ENCODE results near the gene HDAC9. TPM values are rescaled to one million over a fixed set of nuclear protein-coding genes. Genes with fewer than 3 reads are reported as not detected.

HDAC9 gene
- total RNA-seq, 1 experiment from 2014 or later = 17.1 TPM

DNA sequence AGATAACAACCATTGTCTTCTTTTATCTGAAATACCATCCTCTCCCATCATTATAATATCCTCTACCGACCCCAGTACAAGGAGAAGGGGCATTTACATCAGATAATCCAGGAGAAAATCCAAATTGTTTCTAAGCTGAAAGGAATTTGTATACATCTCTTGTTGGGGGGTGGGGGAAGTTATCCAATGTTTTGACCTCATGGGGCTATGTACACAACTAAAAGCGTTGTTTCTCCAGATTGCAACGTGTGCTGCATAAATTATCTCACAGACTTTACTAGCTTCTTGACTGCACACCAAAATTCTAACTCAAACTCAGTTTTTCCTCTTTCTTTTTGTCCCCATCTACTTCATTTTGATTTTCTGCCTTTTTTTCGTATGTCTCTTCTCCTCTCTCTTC is 465.2 kb downstream of the HDAC9 start:
- Histone ChIP-seq H3K27ac (ENCODE audit: low read length) (no peak overlapping the region), H3K36me3 (ENCODE audit: control insufficient read depth, insufficient read depth, low read length) (no peaks in the 10 kb centered on the region), H3K4me1 (ENCODE audit: control insufficient read depth, insufficient read depth, low read length) (no peaks in the 10 kb centered on the region), H3K4me3 (ENCODE audit: low read depth in 2 of 2, low read length in 2 of 2) (no peak overlapping the region), H3K9me3 (ENCODE audit: control insufficient read depth, insufficient read depth, low read depth, low read length) (no peaks in the 10 kb centered on the region), H3K27me3 (ENCODE audit: control insufficient read depth, insufficient read depth, low read length) (no peaks in the 10 kb centered on the region)
- in situ Hi-C loops (cut with HindIII; ENCODE audit: low pct_unique_long_range_greater_than_20kb, low sequenced_read_pairs) = no loop called here
- no TSS peak for BruUV-seq (replicated peaks)
- CTCF ChIA-PET = no interaction called here
- intact Hi-C loops (cut with micrococcal nuclease; ENCODE audit: unreplicated experiment) = no loop called here
- no peak for ATAC-seq
- TF ChIP-seq SIN3A (IDR thresholded peaks at IDR 0.05; ENCODE audit: borderline replicate concordance, insufficient read depth, low read depth, low read length) = no peak
- TF ChIP-seq, protein P1, sequence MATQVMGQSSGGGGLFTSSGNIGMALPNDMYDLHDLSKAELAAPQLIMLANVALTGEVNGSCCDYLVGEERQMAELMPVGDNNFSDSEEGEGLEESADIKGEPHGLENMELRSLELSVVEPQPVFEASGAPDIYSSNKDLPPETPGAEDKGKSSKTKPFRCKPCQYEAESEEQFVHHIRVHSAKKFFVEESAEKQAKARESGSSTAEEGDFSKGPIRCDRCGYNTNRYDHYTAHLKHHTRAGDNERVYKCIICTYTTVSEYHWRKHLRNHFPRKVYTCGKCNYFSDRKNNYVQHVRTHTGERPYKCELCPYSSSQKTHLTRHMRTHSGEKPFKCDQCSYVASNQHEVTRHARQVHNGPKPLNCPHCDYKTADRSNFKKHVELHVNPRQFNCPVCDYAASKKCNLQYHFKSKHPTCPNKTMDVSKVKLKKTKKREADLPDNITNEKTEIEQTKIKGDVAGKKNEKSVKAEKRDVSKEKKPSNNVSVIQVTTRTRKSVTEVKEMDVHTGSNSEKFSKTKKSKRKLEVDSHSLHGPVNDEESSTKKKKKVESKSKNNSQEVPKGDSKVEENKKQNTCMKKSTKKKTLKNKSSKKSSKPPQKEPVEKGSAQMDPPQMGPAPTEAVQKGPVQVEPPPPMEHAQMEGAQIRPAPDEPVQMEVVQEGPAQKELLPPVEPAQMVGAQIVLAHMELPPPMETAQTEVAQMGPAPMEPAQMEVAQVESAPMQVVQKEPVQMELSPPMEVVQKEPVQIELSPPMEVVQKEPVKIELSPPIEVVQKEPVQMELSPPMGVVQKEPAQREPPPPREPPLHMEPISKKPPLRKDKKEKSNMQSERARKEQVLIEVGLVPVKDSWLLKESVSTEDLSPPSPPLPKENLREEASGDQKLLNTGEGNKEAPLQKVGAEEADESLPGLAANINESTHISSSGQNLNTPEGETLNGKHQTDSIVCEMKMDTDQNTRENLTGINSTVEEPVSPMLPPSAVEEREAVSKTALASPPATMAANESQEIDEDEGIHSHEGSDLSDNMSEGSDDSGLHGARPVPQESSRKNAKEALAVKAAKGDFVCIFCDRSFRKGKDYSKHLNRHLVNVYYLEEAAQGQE (IDR thresholded peaks at IDR 0.05; ENCODE audit: insufficient read depth in 1 of 2, low read depth in 2 of 2, low read length in 1 of 2) = no peak
- no peak for TF ChIP-seq TCF7L2 (IDR thresholded peaks at IDR 0.05; ENCODE audit: low read depth, low read length)
- POLR2A ChIA-PET = no interaction called here
- no peak for DNase-seq (ENCODE audit: low read depth, low spot score)

DNA sequence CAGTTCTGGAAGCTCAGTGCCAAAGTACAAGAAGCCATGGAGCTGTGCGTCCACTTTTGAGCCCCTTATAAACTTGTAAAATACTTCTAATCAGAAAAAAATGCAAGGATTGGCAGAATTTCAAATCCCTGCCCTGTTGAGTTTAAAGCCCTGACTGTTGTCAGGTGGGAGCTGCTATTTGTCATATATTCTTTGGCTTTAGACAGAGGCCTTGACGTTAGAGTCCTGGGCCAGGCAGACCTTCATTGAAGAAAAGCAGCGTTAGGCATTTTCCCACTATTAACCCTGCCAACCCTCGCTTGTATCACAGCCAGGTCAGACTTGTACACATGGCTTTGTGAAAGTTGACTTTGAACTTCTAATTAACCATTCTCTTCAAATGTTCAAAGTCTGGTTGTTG is 466.5 kb downstream of the HDAC9 start:
- Histone ChIP-seq H3K36me3 (ENCODE audit: control insufficient read depth, insufficient read depth, low read length) (no peaks in the 10 kb centered on the region), H3K9me3 (ENCODE audit: control insufficient read depth, insufficient read depth, low read depth, low read length) (no peaks in the 10 kb centered on the region), H3K27me3 (ENCODE audit: control insufficient read depth, insufficient read depth, low read length) (no peaks in the 10 kb centered on the region), H3K4me3 (ENCODE audit: low read depth in 2 of 2, low read length in 2 of 2) (no peak overlapping the region), H3K27ac (ENCODE audit: low read length) (no peak overlapping the region), H3K4me1 (ENCODE audit: control insufficient read depth, insufficient read depth, low read length) (no peaks in the 10 kb centered on the region)
- ATAC-seq = no peak
- intact Hi-C loops (cut with micrococcal nuclease; ENCODE audit: unreplicated experiment) (no loop called here), in situ Hi-C loops (cut with HindIII; ENCODE audit: low pct_unique_long_range_greater_than_20kb, low sequenced_read_pairs) (no loop called here)
- ChIA-PET CTCF (no interaction called here), POLR2A (no interaction called here)
- TF ChIP-seq, protein P1 (IDR thresholded peaks at IDR 0.05; ENCODE audit: insufficient read depth in 1 of 2, low read depth in 2 of 2, low read length in 1 of 2) = no peak
- TF ChIP-seq SIN3A (IDR thresholded peaks at IDR 0.05; ENCODE audit: borderline replicate concordance, insufficient read depth, low read depth, low read length) (no peak), POLR2AphosphoS5 (IDR thresholded peaks at IDR 0.05; ENCODE audit: low read depth, low read length) (no peak), TCF7L2 (IDR thresholded peaks at IDR 0.05; ENCODE audit: low read depth, low read length) (no peak)
- TF ChIP-seq, protein P2, sequence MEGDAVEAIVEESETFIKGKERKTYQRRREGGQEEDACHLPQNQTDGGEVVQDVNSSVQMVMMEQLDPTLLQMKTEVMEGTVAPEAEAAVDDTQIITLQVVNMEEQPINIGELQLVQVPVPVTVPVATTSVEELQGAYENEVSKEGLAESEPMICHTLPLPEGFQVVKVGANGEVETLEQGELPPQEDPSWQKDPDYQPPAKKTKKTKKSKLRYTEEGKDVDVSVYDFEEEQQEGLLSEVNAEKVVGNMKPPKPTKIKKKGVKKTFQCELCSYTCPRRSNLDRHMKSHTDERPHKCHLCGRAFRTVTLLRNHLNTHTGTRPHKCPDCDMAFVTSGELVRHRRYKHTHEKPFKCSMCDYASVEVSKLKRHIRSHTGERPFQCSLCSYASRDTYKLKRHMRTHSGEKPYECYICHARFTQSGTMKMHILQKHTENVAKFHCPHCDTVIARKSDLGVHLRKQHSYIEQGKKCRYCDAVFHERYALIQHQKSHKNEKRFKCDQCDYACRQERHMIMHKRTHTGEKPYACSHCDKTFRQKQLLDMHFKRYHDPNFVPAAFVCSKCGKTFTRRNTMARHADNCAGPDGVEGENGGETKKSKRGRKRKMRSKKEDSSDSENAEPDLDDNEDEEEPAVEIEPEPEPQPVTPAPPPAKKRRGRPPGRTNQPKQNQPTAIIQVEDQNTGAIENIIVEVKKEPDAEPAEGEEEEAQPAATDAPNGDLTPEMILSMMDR (IDR thresholded peaks at IDR 0.05) = no peak
- DNase-seq (ENCODE audit: low read depth, low spot score) = no peak
- BruUV-seq (replicated peaks) = no TSS peak
